Ovary (tissue), 9 donors: Measurements from ENCODE around the gene TBC1D2. TPM values are rescaled to one million over a fixed set of nuclear protein-coding genes. Genes with fewer than 3 reads are reported as not detected.

ENCODE experiments used
- DNase-seq, 5 donors: peaks; one replicate each; pipeline ENCODE4 v3.0.0-alpha.2; 2019 to 2020
- H3K27ac ChIP-seq, 2 donors: fragments of 200-600 bp; one replicate each; pipeline versions ENCODE4 v1.5.1 to v1.8.0; 2019 to 2022
- H3K27me3 ChIP-seq: fragments of 200-600 bp; one replicate; pipeline ENCODE4 v1.8.0; 2022
- H3K36me3 ChIP-seq: fragments of 200-600 bp; sonication (generic); one replicate; pipeline ENCODE4 v1.5.1; 2019
- H3K4me1 ChIP-seq: one replicate; pipeline ENCODE4 v1.8.1; 2013; ENCODE audit warnings: mild to moderate bottlenecking, moderate library complexity; ENCODE audit not compliant: insufficient read depth
- H3K4me3 ChIP-seq: fragments of 200-600 bp; sonication (generic); one replicate; pipeline ENCODE4 v1.5.1; 2017
- H3K9me3 ChIP-seq, 2 donors: fragments of 200-600 bp in 1 of 2; sonication (generic) in 1 of 2; one replicate each; pipeline versions ENCODE4 v1.5.1 to v1.8.1; 2013 to 2019; ENCODE audit warnings: mild to moderate bottlenecking in 1 of 2, moderate library complexity in 1 of 2
- EP300 ChIP-seq: sonication (generic); formaldehyde crosslinking; IDR thresholded peaks from one replicate; pipeline ENCODE4 v1.6.1; 2017; ENCODE audit warnings: antibody characterized with exemption
- POLR2A ChIP-seq: fragments of 450-650 bp; IDR thresholded peaks from one replicate; pipeline ENCODE4 v1.6.1; 2017; ENCODE audit warnings: antibody characterized with exemption, mild to moderate bottlenecking, moderate library complexity
- WGBS, 3 donors: extraction: QIAGEN DNeasy Blood & Tissue Kit in 1 of 3; methylation state at CpG; one replicate each; pipeline versions ENCODE4 v1.1.5 to v1.1.7; 2013 to 2017; 5-methylcytosine and 5-hydroxymethylcytosine counted together
- intact Hi-C, 4 donors: fragments of 100-400 bp; cut with DNase I; formaldehyde crosslinking; loops; one replicate each; pipeline versions ENCODE4 v1.11.0 to v1.15.1; 2022 to 2023
- polyA plus RNA-seq, 2 donors: library from polyadenylated mRNA; stranded (reverse); fragments of 200-250 nt in 1 of 2; fragments of 350-450 nt in 1 of 2; fragmentation: Illumina TruSeq in 1 of 2; extraction: RNeasy Lipid Tissue Mini Kit (QIAGEN cat#74804) in 1 of 2; gene quantifications; one replicate each; pipeline ENCODE4 v1.2.3, GENCODE V29; 2013 to 2014
- total RNA-seq, 7 donors: library from RNA; depleted of rRNA in 2 of 7; stranded (reverse); fragments of >200 nt in 2 of 7; fragmentation: NEBNext Ultra II Directional in 3 of 7; extraction: Animal tissue kit (Norgen Biotek cat#: 25700) in 3 of 7; gene quantifications; one replicate each; pipeline versions ENCODE4 v1.1.0 to v1.2.4, GENCODE V29; 2016 to 2023
- TF ChIP-seq, protein P1 (sequence below), 3 donors: fragments of 450-650 bp in 2 of 3; fragments of 200-600 bp in 1 of 3; IDR thresholded peaks; one replicate each; pipeline versions ENCODE4 v1.5.1 to v1.8.0; 2016 to 2022; ENCODE audit warnings: antibody characterized with exemption in 3 of 3, mild to moderate bottlenecking in 1 of 3
- donor health status: DM: no; HTN: no; CAD: no; lungs with moderate emphysema.
- donor health status: DM: no; HTN: no; CAD: no.
- donor health status: Bipolar disorder and iron deficiency.
- donor health status: DM: yes; HTN: yes; CAD: no.
- donor health status: DM: no; HTN: no; CAD: no.
- donor health status: DM: yes; HTN: yes; CAD: no.

Gene TBC1D2
- total and polyA plus RNA-seq, 9 donors, result 1.7 to 11.3 (median 4.4) TPM

DNA sequence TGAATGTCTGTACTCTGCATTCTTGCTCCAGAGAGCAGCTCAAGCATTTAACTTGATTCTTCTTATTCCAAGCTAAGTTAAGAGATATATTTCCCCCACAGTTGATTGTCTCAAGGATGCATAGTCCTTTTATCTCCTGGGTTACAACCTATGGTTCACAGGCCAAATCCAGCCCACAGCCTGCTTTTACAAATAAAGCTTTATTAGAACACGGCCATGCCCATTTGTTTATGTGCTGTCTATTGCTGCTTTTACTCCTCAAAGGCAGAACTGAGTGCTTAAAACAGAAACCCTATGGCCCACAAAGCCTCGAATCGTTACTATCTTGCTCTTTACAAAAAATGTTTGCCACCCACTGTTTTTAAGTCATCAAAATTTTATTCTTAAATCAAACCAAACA is 25.8 kb downstream of the TBC1D2 start:
- no peaks in the 10 kb centered on the region for H3K4me1 ChIP-seq
- H3K4me3 ChIP-seq, result no peak overlapping the region
- TF ChIP-seq, protein P1, sequence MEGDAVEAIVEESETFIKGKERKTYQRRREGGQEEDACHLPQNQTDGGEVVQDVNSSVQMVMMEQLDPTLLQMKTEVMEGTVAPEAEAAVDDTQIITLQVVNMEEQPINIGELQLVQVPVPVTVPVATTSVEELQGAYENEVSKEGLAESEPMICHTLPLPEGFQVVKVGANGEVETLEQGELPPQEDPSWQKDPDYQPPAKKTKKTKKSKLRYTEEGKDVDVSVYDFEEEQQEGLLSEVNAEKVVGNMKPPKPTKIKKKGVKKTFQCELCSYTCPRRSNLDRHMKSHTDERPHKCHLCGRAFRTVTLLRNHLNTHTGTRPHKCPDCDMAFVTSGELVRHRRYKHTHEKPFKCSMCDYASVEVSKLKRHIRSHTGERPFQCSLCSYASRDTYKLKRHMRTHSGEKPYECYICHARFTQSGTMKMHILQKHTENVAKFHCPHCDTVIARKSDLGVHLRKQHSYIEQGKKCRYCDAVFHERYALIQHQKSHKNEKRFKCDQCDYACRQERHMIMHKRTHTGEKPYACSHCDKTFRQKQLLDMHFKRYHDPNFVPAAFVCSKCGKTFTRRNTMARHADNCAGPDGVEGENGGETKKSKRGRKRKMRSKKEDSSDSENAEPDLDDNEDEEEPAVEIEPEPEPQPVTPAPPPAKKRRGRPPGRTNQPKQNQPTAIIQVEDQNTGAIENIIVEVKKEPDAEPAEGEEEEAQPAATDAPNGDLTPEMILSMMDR (IDR thresholded peaks at IDR 0.05), result no peak
- TF ChIP-seq EP300, result no peak
- no peak for TF ChIP-seq POLR2A
- no peaks in the 10 kb centered on the region for H3K27me3 ChIP-seq
- intact Hi-C loops, result no loop called here
- no peak overlapping the region for H3K27ac ChIP-seq
- no peaks in the 10 kb centered on the region for H3K9me3 ChIP-seq
- DNase-seq, result no peak
- H3K36me3 ChIP-seq, result no peaks in the 10 kb centered on the region
- WGBS, 3 donors, result 87 to 89% (median 88%) methylated on average over 3 of the region's 3 CpGs

DNA sequence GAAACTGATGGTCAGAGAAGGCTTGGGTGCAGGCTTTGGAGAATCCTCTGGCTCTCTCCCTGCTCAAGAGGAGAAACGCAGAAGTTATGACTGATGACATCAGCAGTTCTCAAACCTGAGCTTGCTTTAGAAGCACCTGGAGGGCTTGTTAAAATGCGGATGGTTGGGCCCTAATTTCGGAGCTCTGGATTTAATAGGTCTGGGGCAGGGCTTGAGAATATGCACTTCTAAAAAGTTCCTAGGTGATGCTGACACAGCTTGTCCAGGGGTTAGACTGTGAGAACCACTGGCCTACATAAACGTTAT is 26.4 kb downstream of the TBC1D2 start:
- Histone ChIP-seq H3K27me3 (no peaks in the 10 kb centered on the region), H3K27ac (no peak overlapping the region), H3K4me1 (no peaks in the 10 kb centered on the region), H3K36me3 (no peaks in the 10 kb centered on the region), H3K4me3 (no peak overlapping the region), H3K9me3 (no peaks in the 10 kb centered on the region)
- no peak for TF ChIP-seq POLR2A
- TF ChIP-seq, protein P1 (IDR thresholded peaks at IDR 0.05), result no peak
- no peak for TF ChIP-seq EP300
- DNase-seq, result no peak
- WGBS, 3 donors, result 77 to 84% (median 81%) methylated on average over 4 of the region's 4 CpGs
- intact Hi-C loops, result no loop called here

DNA sequence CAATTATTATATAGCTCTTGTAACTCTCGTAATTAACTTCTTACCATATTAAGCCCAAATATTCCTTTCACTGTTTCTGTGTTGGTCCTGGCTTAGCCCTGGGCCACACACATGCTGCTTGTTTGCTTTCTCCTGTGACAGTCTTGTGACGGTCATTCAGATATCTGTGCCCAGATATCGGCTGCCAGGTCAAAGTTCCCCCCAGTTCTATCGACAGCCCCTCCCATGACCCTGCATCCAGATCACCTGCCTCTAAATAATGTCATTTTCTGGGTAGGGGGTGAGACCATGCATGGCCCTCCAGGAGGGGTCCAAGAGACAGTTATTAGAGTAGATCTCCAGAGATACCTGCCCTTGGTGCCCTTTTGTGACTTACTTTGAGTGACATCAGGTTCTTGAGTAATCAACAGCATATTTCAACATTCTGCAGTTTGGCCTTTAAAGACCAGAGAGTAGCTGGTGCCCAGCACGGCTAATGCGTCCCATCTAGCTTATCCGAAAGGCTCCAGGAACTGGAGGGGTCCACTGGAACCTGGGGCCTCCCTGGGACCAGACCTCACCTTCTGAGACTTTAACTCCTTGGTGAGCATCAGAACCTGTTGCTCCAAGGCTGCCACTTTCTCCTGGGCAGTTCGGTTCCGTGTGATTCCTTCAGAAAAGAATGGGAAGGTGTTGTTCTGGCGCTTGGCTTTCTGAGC is 26.9 kb downstream of the TBC1D2 start:
- no peak overlapping the region for H3K4me3 ChIP-seq
- H3K4me1 ChIP-seq, result no peaks in the 10 kb centered on the region
- intact Hi-C loops, result no loop called here
- no peaks in the 10 kb centered on the region for H3K36me3 ChIP-seq
- no peak overlapping the region for H3K27ac ChIP-seq
- no peak for DNase-seq
- WGBS, 3 donors, result 86 to 93% (median 86%) methylated on average over 10 of the region's 10 CpGs
- TF ChIP-seq POLR2A (no peak), EP300 (no peak)
- TF ChIP-seq, protein P1 (IDR thresholded peaks at IDR 0.05), result no peak
- no peaks in the 10 kb centered on the region for H3K27me3 ChIP-seq
- H3K9me3 ChIP-seq, result no peaks in the 10 kb centered on the region

DNA sequence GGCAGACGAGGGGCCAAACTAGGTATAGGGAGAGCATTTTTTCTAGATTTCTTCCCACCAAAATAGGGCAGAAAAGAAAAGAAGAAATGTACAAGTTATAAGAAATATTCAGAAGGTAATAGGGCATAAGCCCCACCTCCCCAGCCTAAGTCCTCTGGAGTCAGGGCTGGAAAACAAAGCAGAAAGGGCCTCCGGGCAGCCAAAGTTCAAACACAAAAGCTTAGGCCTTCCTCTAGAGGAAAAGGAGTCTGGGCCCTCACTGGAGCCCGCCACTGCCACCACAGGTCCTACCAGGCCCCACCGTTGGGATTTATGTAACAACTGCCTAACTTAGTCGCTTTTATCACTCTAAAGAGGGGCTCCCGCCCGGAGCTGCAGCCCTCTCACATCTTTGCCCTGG is 27.6 kb downstream of the TBC1D2 start:
- Histone ChIP-seq H3K4me1 (no peaks in the 10 kb centered on the region), H3K27ac (no peak overlapping the region), H3K9me3 (no peaks in the 10 kb centered on the region), H3K36me3 (no peaks in the 10 kb centered on the region), H3K4me3 (no peak overlapping the region), H3K27me3 (no peaks in the 10 kb centered on the region)
- intact Hi-C loops, result no loop called here
- 82 to 91% (median 84%) methylated on average over 7 of the region's 7 CpGs for WGBS, 3 donors
- no peak for TF ChIP-seq POLR2A
- DNase-seq, result no peak

DNA sequence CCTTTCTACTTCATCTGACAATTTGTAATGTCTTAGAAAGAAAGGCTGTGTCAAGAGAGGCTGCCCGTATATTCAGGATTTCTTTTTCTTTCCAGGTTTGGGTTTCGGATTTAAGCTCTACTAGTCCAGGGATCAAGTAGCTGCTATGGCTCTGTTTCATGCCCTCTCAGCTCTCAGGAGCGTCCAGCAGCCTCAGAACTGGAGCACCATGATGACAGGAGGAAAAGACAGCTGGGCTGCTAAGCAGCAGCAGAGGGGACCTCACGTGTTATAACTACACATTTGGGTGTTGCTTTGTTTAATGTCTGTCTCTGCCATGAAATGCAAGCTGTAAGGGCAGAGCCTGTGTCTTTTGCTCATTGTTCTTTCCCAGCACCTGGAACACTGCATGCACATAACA is 28.5 kb downstream of the TBC1D2 start:
- Histone ChIP-seq H3K27me3 (no peaks in the 10 kb centered on the region), H3K27ac (no peak overlapping the region), H3K4me1 (no peaks in the 10 kb centered on the region), H3K4me3 (no peak overlapping the region), H3K36me3 (no peaks in the 10 kb centered on the region), H3K9me3 (no peaks in the 10 kb centered on the region)
- intact Hi-C loops, result no loop called here
- TF ChIP-seq, protein P1 (IDR thresholded peaks at IDR 0.05), result no peak
- TF ChIP-seq EP300, result no peak
- 86 to 90% (median 86%) methylated on average over 4 of the region's 4 CpGs for WGBS, 3 donors
- DNase-seq, result no peak
